ENCODE data around the gene SRGAP2C. TPM values are rescaled to one million over a fixed set of nuclear protein-coding genes. Genes with fewer than 3 reads are reported as not detected.
"Not testable (repeated sequence)": the region's sequence is repeated elsewhere in the genome, so short reads cannot be mapped to it uniquely, and the experiment has no call there.

SRGAP2C gene
- total RNA-seq, 3 donors from 2014 or later (not counting 1 experiment from before 2014, with no cell fraction given), result 12.0 to 24.0 (median 17.5) TPM

DNA sequence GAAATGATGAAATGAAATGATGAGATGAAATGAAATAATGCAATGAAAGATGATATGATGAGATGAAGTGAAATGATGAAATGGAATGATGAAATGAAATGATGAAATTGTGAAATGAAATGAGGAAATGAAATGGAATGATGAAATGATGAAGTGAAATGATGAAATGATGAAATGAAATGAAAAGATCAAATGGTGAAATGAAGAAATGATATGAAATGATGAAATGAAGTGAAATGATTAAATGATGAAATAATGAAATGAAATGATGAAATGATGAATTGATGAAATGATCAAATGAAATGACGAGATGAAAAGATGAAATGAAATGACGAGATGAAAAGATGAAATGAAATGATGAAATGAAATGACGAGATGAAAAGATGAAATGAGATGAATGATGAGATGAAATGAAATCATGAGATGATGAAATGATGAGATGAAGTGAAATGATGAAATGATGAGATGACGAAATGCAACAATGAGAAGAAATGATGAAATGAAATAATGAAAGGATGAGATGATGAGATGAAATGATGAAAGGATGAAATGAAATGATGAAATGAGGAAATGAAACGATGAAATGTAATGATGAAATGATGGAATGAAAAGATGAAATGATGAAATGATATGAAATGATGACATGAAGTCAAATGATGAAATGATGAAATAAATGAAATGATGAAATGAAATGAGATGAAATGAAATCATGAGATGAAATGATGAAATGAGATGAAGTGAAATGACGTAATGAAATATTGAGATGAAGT lies 216.0 kb downstream of the SRGAP2C start:
- H3K27me3 Mint-ChIP-seq (ENCODE audit: low read depth in 2 of 2), result peaks cover 18 to 19% of the 10 kb centered on the region in 2 donors
- WGBS (ENCODE audit: insufficient coverage), result 93% methylated on average over 6 of the region's 6 CpGs
- H3K4me3 ChIP-seq (ENCODE audit: low read length), result not testable (repeated sequence)

DNA sequence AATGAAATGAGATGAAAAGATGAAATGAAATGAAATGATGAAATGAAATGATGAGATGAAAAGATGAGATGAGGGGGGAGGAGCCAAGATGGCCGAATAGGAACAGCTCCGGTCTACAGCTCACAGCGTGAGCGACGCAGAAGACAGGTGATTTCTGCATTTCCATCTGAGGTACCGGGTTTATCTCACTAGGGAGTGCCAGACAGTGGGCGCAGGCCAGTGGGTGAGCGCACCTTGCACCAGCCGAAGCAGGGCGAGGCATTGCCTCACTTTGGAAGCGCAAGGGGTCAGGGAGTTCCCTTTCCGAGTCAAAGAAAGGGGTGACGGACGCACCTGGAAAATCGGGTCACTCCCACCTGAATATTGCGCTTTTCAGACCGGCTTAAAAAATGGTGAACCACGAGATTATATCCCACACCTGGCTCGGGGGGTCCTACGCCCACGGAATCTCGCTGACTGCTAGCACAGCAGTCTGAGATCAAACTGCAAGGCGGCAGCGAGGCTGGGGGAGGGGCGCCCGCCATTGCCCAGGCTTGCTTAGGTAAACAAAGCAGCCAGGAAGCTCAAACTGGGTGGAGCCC lies 216.7 kb downstream of the SRGAP2C start:
- H3K36me3 Mint-ChIP-seq, result peaks cover 15% of the 10 kb centered on the region
- DNase-seq, result peak in 1 of 2 donors; percentile 2
- peaks cover 18 to 19% of the 10 kb centered on the region in 2 donors for H3K27me3 Mint-ChIP-seq (ENCODE audit: low read depth in 2 of 2)
- peaks cover 0 to 13% of the 10 kb centered on the region in 2 donors for H3K4me1 Mint-ChIP-seq
- H3K4me1 ChIP-seq (ENCODE audit: control insufficient read depth, insufficient read depth, low read length); H3K27ac Mint-ChIP-seq; H3K27me3 ChIP-seq (ENCODE audit: control insufficient read depth, insufficient read depth, low read length); ATAC-seq; intact Hi-C loops (cut with micrococcal nuclease); H3K4me3 ChIP-seq (ENCODE audit: low read length); H3K27ac ChIP-seq (ENCODE audit: low read length); H3K4me3 Mint-ChIP-seq; H3K9me3 ChIP-seq (ENCODE audit: control insufficient read depth, insufficient read depth, low read length); H3K36me3 ChIP-seq (ENCODE audit: control insufficient read depth, insufficient read depth, low read length): not testable (repeated sequence)
- peaks cover 9 to 14% of the 10 kb centered on the region in 2 donors for H3K9me3 Mint-ChIP-seq
- 90% methylated on average over 16 of the region's 26 CpGs for WGBS (ENCODE audit: insufficient coverage)

More for the DNA sequence above, 216.0 kb downstream of the SRGAP2C start:
- H3K27ac Mint-ChIP-seq; H3K27me3 ChIP-seq (ENCODE audit: control insufficient read depth, insufficient read depth, low read length); H3K4me3 Mint-ChIP-seq; H3K4me1 ChIP-seq (ENCODE audit: control insufficient read depth, insufficient read depth, low read length); H3K27ac ChIP-seq (ENCODE audit: low read length); ATAC-seq; DNase-seq; H3K9me3 ChIP-seq (ENCODE audit: control insufficient read depth, insufficient read depth, low read length); H3K36me3 ChIP-seq (ENCODE audit: control insufficient read depth, insufficient read depth, low read length); intact Hi-C loops (cut with micrococcal nuclease): not testable (repeated sequence)
- H3K4me1 Mint-ChIP-seq, result peaks cover 0 to 14% of the 10 kb centered on the region in 2 donors
- peaks cover 15% of the 10 kb centered on the region for H3K36me3 Mint-ChIP-seq
- peaks cover 9 to 14% of the 10 kb centered on the region in 2 donors for H3K9me3 Mint-ChIP-seq

DNA sequence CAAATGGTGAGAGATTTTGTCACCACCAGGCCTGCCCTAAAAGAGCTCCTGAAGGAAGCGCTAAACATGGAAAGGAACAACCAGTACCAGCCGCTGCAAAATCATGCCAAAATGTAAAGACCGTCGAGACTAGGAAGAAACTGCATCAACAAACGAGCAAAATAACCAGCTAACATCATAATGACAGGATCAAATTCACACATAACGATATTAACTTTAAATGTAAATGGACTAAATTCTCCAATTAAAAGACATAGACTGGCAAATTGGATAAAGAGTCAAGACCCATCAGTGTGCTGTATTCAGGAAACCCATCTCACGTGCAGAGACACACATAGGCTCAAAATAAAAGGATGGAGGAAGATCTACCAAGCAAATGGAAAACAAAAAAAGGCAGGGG lies 218.5 kb downstream of the SRGAP2C start:
- H3K27ac ChIP-seq (ENCODE audit: low read length); H3K4me3 ChIP-seq (ENCODE audit: low read length); H3K27me3 ChIP-seq (ENCODE audit: control insufficient read depth, insufficient read depth, low read length); H3K36me3 ChIP-seq (ENCODE audit: control insufficient read depth, insufficient read depth, low read length); H3K4me1 ChIP-seq (ENCODE audit: control insufficient read depth, insufficient read depth, low read length); DNase-seq; H3K27ac Mint-ChIP-seq; H3K9me3 ChIP-seq (ENCODE audit: control insufficient read depth, insufficient read depth, low read length); intact Hi-C loops (cut with micrococcal nuclease); ATAC-seq; H3K4me1 Mint-ChIP-seq; H3K4me3 Mint-ChIP-seq: not testable (repeated sequence)
- WGBS (ENCODE audit: insufficient coverage), result 80% methylated on average over 1 of the region's 7 CpGs
- peaks cover 15% of the 10 kb centered on the region for H3K36me3 Mint-ChIP-seq
- peaks cover 18 to 19% of the 10 kb centered on the region in 2 donors for H3K27me3 Mint-ChIP-seq (ENCODE audit: low read depth in 2 of 2)
- H3K9me3 Mint-ChIP-seq, result peaks cover 9 to 14% of the 10 kb centered on the region in 2 donors

DNA sequence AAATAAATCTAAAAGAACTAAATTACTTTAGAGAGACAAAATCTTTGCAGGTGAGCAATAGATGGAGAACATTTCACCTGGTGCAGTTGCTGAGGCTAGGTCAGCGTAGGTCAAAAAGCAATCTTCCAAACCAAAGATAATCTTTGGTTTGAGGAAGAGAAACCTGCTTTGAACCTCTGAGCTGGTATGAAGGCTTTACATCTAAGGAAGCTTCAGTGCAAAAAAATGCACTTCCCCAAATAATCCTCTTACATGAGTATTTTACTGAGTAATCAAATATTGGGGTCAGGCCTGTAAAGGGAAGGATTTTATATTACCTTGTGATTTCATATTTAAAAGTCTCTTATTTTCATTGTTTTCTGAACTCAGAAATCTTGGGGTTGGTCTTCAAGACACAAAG lies 223.6 kb downstream of the SRGAP2C start:
- Histone ChIP-seq H3K36me3 (ENCODE audit: control insufficient read depth, insufficient read depth, low read length) (no peaks in the 10 kb centered on the region), H3K9me3 (ENCODE audit: control insufficient read depth, insufficient read depth, low read length) (no peaks in the 10 kb centered on the region), H3K27ac (ENCODE audit: low read length) (no peak overlapping the region), H3K4me1 (ENCODE audit: control insufficient read depth, insufficient read depth, low read length) (no peaks in the 10 kb centered on the region), H3K4me3 (ENCODE audit: low read length) (no peak overlapping the region), H3K27me3 (ENCODE audit: control insufficient read depth, insufficient read depth, low read length) (no peaks in the 10 kb centered on the region)
- Mint-ChIP-seq H3K9me3 (no peaks in the 10 kb centered on the region), H3K4me1 (no peaks in the 10 kb centered on the region), H3K27me3 (ENCODE audit: low read depth in 2 of 2) (peaks cover 26 to 29% of the 10 kb centered on the region in 2 donors), H3K36me3 (no peaks in the 10 kb centered on the region), H3K27ac (no peak overlapping the region), H3K4me3 (no peak overlapping the region)
- no peak for DNase-seq
- intact Hi-C loops (cut with micrococcal nuclease), result no loop called here
- no peak for ATAC-seq
- WGBS (ENCODE audit: insufficient coverage), result 77% methylated on average over 1 of the region's 1 CpG
- TF ChIP-seq, protein P1, sequence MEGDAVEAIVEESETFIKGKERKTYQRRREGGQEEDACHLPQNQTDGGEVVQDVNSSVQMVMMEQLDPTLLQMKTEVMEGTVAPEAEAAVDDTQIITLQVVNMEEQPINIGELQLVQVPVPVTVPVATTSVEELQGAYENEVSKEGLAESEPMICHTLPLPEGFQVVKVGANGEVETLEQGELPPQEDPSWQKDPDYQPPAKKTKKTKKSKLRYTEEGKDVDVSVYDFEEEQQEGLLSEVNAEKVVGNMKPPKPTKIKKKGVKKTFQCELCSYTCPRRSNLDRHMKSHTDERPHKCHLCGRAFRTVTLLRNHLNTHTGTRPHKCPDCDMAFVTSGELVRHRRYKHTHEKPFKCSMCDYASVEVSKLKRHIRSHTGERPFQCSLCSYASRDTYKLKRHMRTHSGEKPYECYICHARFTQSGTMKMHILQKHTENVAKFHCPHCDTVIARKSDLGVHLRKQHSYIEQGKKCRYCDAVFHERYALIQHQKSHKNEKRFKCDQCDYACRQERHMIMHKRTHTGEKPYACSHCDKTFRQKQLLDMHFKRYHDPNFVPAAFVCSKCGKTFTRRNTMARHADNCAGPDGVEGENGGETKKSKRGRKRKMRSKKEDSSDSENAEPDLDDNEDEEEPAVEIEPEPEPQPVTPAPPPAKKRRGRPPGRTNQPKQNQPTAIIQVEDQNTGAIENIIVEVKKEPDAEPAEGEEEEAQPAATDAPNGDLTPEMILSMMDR (IDR thresholded peaks at IDR 0.05), result no peak

DNA sequence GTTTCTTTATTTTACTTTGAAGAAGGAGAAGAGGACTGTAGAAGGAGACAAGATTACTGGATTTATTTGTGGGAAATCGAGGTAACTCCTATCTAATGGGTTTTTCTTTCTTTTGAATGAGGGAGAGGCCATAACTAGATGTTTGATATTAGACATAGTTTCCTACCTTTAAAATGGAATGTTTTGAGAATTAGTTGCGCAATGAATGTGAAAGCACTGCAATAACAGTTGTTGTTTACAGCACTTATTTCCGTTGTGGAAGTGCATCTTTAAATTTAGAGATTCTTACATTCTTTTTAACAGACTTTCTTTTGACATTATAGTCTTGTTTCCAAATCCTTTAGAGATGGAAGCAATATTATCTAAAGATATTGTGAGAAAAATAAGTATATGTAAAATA lies 229.0 kb downstream of the SRGAP2C start:
- no peaks in the 10 kb centered on the region for H3K4me1 ChIP-seq (ENCODE audit: control insufficient read depth, insufficient read depth, low read length)
- Mint-ChIP-seq H3K27me3 (ENCODE audit: low read depth in 2 of 2) (peaks cover 37 to 49% of the 10 kb centered on the region in 2 donors), H3K4me3 (no peak overlapping the region), H3K27ac (no peak overlapping the region), H3K4me1 (no peaks in the 10 kb centered on the region), H3K9me3 (no peaks in the 10 kb centered on the region), H3K36me3 (no peaks in the 10 kb centered on the region)
- no peak for DNase-seq
- TF ChIP-seq, protein P1 (IDR thresholded peaks at IDR 0.05), result no peak
- no peaks in the 10 kb centered on the region for H3K9me3 ChIP-seq (ENCODE audit: control insufficient read depth, insufficient read depth, low read length)
- 89% methylated on average over 1 of the region's 3 CpGs for WGBS (ENCODE audit: insufficient coverage)
- intact Hi-C loops (cut with micrococcal nuclease), result loop anchor here (2.0 kb wide), 1 partner anchor 19 kb away; no protein-coding TSS in a partner anchor
- H3K27me3 ChIP-seq (ENCODE audit: control insufficient read depth, insufficient read depth, low read length), result no peaks in the 10 kb centered on the region
- H3K4me3 ChIP-seq (ENCODE audit: low read length), result no peak overlapping the region
- no peak for ATAC-seq
- H3K27ac ChIP-seq (ENCODE audit: low read length), result no peak overlapping the region
- no peaks in the 10 kb centered on the region for H3K36me3 ChIP-seq (ENCODE audit: control insufficient read depth, insufficient read depth, low read length)
